ENCODE measurements around the gene IL1RN.

IL1RN gene

GRCh38 chr2:113157118-113157896 is 29.9 kb downstream of the IL1RN start:
- no peak for DNase-seq (ENCODE audit: low spot score)

- no peak for DNase-seq (ENCODE audit: low spot score)
Measured at GRCh38 chr2:113157897-113158753, 30.7 kb downstream of the IL1RN start.

GRCh38 chr2:113158884-113159553 is 31.6 kb downstream of the IL1RN start:
- no peak for DNase-seq (ENCODE audit: low spot score)

- no peak for DNase-seq (ENCODE audit: low spot score)
Measured at GRCh38 chr2:113160248-113160647, 32.9 kb downstream of the IL1RN start.

- no peak for DNase-seq (ENCODE audit: low spot score)
Measured at GRCh38 chr2:113160962-113161361, 33.6 kb downstream of the IL1RN start.

GRCh38 chr2:113162173-113162572 is 34.8 kb downstream of the IL1RN start:
- no peak for DNase-seq (ENCODE audit: low spot score)

- DNase-seq (ENCODE audit: low spot score) = no peak
Measured at GRCh38 chr2:113162869-113163268, 35.5 kb downstream of the IL1RN start.

GRCh38 chr2:113164215-113164929 is 37.0 kb downstream of the IL1RN start:
- DNase-seq (ENCODE audit: low spot score) = no peak

- no peak for DNase-seq (ENCODE audit: low spot score)
Measured at GRCh38 chr2:113164930-113165585, 37.7 kb downstream of the IL1RN start.

- DNase-seq (ENCODE audit: low spot score) = no peak
Measured at GRCh38 chr2:113166187-113166645, 38.8 kb downstream of the IL1RN start.

GRCh38 chr2:113167115-113167932 is 39.9 kb downstream of the IL1RN start:
- no peak for DNase-seq (ENCODE audit: low spot score)

- DNase-seq (ENCODE audit: low spot score) = no peak
Measured at GRCh38 chr2:113167962-113168340, 40.6 kb downstream of the IL1RN start.

- no peak for DNase-seq (ENCODE audit: low spot score)
Measured at GRCh38 chr2:113169002-113169530, 41.7 kb downstream of the IL1RN start.

GRCh38 chr2:113169586-113169985 is 42.2 kb downstream of the IL1RN start:
- no peak for DNase-seq (ENCODE audit: low spot score)

GRCh38 chr2:113171334-113172075 is 44.1 kb downstream of the IL1RN start:
- DNase-seq (ENCODE audit: low spot score) = no peak

- no peak for DNase-seq (ENCODE audit: low spot score)
Measured at GRCh38 chr2:113172721-113173541, 45.5 kb downstream of the IL1RN start.

GRCh38 chr2:113173542-113174375 is 46.4 kb downstream of the IL1RN start, which contains the start of gene PSD4:
PSD4 (plus strand) TSS chr2:113173971; CDS start chr2:113182457, 8,486 bp downstream.
- peak; percentile 27 for DNase-seq (ENCODE audit: low spot score)

GRCh38 chr2:113174376-113174750 is 47.0 kb downstream of the IL1RN start:
- DNase-seq (ENCODE audit: low spot score) = no peak

Measured in globus pallidus (tissue), 1 donor.